Parathyroid adenoma (tissue), 2 donors: ENCODE results near the gene GNRHR.

Experiments
- H2AFZ ChIP-seq: fragments of 300-600 bp; sonication (generic); one replicate; pipeline ENCODE4 v1.7.0; 2017; ENCODE audit warnings: antibody characterized with exemption, mild to moderate bottlenecking
- H3K27ac ChIP-seq: fragments of 300-600 bp; sonication (generic); one replicate; pipeline ENCODE4 v1.7.0; 2017
- H3K27me3 ChIP-seq: fragments of 300-600 bp; sonication (generic); one replicate; pipeline ENCODE4 v1.7.0; 2017; ENCODE audit warnings: low read length; ENCODE audit not compliant: control insufficient read depth, insufficient read depth
- H3K36me3 ChIP-seq: fragments of 300-600 bp; sonication (generic); one replicate; pipeline ENCODE4 v1.7.0; 2017; ENCODE audit warnings: low read length; ENCODE audit not compliant: control insufficient read depth, insufficient read depth
- H3K4me1 ChIP-seq: fragments of 300-600 bp; sonication (generic); one replicate; pipeline ENCODE4 v1.7.0; 2017; ENCODE audit warnings: control low read depth
- H3K4me2 ChIP-seq: fragments of 300-600 bp; sonication (generic); one replicate; pipeline ENCODE4 v1.7.0; 2017; ENCODE audit warnings: low read length
- H3K4me3 ChIP-seq: fragments of 300-600 bp; sonication (generic); one replicate; pipeline ENCODE4 v1.7.0; 2017; ENCODE audit warnings: low read depth, low read length
- H3K79me2 ChIP-seq: fragments of 300-600 bp; sonication (generic); one replicate; pipeline ENCODE4 v1.7.0; 2017; ENCODE audit warnings: control low read depth
- H3K9ac ChIP-seq: fragments of 300-600 bp; sonication (generic); one replicate; pipeline ENCODE4 v1.7.0; 2017; ENCODE audit warnings: mild to moderate bottlenecking
- H3K9me3 ChIP-seq: fragments of 300-600 bp; sonication (generic); one replicate; pipeline ENCODE4 v1.7.0; 2017; ENCODE audit warnings: low read length; ENCODE audit not compliant: control insufficient read depth
- TF ChIP-seq, protein P1 (sequence below): fragments of 300-600 bp; sonication (generic); IDR thresholded peaks from one replicate; pipeline ENCODE4 v1.7.0; 2017; ENCODE audit warnings: antibody characterized with exemption, mild to moderate bottlenecking
- donor health status: primary hyperparathyroidism.

Gene GNRHR

DNA sequence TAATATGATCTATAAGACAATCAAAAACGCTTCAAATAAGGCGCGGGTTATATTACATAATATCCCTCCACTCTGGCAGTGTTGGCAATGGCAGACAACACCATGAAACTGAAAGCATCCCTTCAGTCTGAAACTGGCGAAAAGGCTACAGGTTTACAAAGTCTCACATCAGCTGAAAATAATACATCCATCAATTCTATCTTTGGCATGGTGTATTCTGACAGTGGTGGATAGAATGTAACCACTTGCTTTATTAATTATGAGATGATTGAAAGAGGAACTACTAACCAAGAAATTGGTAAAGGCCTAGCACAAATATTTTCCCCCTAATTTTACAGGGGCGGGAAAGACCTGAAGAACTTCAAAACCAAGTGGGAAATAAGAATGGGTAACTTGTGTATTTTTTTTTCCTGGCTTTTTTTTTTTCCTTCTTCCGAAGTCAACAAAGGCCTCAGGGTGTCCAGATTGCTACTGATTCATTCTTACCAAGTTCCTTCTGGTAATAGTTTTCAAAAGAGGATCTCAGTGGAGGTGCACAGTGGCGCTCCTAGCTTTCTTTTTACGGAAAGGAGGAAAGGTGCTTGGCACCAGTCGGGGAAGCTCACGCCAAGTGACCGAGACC is 54.0 kb downstream of the GNRHR start:
- TF ChIP-seq, protein P1, sequence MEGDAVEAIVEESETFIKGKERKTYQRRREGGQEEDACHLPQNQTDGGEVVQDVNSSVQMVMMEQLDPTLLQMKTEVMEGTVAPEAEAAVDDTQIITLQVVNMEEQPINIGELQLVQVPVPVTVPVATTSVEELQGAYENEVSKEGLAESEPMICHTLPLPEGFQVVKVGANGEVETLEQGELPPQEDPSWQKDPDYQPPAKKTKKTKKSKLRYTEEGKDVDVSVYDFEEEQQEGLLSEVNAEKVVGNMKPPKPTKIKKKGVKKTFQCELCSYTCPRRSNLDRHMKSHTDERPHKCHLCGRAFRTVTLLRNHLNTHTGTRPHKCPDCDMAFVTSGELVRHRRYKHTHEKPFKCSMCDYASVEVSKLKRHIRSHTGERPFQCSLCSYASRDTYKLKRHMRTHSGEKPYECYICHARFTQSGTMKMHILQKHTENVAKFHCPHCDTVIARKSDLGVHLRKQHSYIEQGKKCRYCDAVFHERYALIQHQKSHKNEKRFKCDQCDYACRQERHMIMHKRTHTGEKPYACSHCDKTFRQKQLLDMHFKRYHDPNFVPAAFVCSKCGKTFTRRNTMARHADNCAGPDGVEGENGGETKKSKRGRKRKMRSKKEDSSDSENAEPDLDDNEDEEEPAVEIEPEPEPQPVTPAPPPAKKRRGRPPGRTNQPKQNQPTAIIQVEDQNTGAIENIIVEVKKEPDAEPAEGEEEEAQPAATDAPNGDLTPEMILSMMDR: no peak
- no peak overlapping the region for H3K9ac ChIP-seq

DNA sequence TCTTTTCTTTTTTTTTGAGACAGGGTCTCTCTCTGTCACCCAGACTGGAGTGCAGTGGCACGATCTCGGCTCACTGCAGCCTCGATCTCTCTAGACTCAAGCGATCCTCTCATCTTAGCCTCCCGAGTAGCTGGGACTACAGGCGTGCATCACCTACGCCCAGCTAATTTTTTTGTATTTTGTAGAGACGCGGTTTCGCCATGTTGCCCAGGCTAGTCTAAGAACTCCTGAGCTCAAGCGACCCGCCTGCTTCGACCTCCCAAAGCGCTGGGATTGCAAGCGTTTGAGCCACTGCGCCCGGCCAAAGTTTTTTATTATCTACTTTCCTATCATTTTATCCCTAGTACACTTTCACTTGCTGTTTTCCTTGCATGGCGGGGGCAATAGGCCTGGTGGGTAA is 54.6 kb downstream of the GNRHR start:
- H3K4me1 ChIP-seq: no peaks in the 10 kb centered on the region
- TF ChIP-seq, protein P1: no peak
- no peak overlapping the region for H2AFZ ChIP-seq
- H3K9me3 ChIP-seq: no peaks in the 10 kb centered on the region
- no peak overlapping the region for H3K4me3 ChIP-seq
- H3K4me2 ChIP-seq: no peak overlapping the region
- H3K27me3 ChIP-seq: no peaks in the 10 kb centered on the region
- no peak overlapping the region for H3K9ac ChIP-seq
- H3K27ac ChIP-seq: no peak overlapping the region
- peaks cover 2% of the 10 kb centered on the region for H3K79me2 ChIP-seq
- no peaks in the 10 kb centered on the region for H3K36me3 ChIP-seq

More for the DNA sequence above, 54.0 kb downstream of the GNRHR start:
- Histone ChIP-seq H3K79me2 (peaks cover 2% of the 10 kb centered on the region), H2AFZ (peak overlapping the region; percentile 84), H3K27me3 (no peaks in the 10 kb centered on the region), H3K9me3 (no peaks in the 10 kb centered on the region), H3K4me3 (peak overlapping the region; percentile 91), H3K36me3 (no peaks in the 10 kb centered on the region), H3K27ac (peak overlapping the region; percentile 77), H3K4me2 (peak overlapping the region; percentile 93), H3K4me1 (no peaks in the 10 kb centered on the region)

DNA sequence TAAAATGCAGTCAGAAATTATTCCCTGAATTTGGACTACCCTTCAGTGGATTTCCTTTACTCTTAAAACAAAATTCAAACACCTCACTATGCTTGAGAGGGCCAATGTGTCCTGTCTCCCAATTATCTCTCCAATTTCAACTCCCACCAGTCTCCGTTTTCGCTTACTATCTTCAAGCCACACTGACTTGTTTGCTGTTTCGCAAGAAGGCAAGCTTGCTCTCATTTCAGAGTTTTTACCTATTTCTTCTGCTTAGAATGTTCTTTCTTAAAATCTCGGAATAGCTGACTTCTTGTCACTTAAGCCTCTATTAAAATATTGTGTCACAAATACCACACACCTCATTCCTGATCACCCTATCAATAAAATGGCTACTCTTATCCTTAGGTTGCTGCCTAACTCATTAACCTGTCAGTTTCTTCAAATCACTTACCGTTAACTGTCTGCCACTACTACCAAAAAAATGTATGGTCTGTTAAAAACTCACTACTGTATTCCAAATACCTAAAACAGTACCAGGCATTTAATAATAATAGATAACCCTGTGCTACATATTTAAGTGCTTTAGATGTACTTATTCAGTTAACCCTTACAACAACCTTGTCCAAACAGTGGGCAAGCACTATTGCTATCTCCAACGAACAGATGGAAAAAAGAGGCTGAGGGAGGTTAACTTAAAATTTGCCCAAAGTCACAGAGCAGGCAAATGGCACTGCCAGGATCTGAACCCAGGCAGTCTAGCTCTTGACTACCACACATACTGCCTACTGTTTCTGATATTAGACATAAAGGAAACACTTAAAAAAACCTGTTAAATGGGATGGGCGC is 56.1 kb downstream of the GNRHR start:
- Histone ChIP-seq H3K4me3 (no peak overlapping the region), H3K4me1 (no peaks in the 10 kb centered on the region), H3K27ac (no peak overlapping the region), H3K4me2 (no peak overlapping the region), H3K27me3 (no peaks in the 10 kb centered on the region), H3K79me2 (peaks cover 2% of the 10 kb centered on the region), H3K36me3 (no peaks in the 10 kb centered on the region), H3K9me3 (no peaks in the 10 kb centered on the region), H3K9ac (no peak overlapping the region), H2AFZ (no peak overlapping the region)
- TF ChIP-seq, protein P1: no peak

DNA sequence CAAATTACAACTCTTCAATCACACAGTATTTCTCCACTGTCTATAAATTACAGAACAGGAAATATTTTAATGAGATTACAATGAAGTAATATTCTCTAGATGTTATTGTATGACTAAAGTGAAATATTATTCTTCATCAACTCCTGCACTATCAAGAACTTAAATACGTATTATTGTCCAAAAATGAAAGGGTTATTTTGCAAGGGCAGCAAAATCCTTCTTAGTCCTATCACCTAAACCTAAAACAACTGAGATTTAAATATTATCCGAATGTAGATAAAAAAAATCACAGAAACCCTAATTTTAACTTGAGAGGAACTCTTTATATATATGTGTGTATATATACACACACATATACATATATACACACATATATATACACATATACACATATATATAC is 58.1 kb downstream of the GNRHR start:
- Histone ChIP-seq H3K27ac (no peak overlapping the region), H3K4me2 (no peak overlapping the region), H3K79me2 (peaks cover 2% of the 10 kb centered on the region), H3K9ac (no peak overlapping the region), H3K9me3 (no peaks in the 10 kb centered on the region), H3K4me1 (no peaks in the 10 kb centered on the region), H3K27me3 (no peaks in the 10 kb centered on the region), H3K36me3 (no peaks in the 10 kb centered on the region), H3K4me3 (no peak overlapping the region), H2AFZ (no peak overlapping the region)
- TF ChIP-seq, protein P1: no peak
